HEK293 (cell line): ENCODE measurements around the gene CHD2.

ENCODE experiments used
- SETDB1 ChIP-seq: IDR thresholded peaks from one replicate; pipeline ENCODE4 v1.6.1; 2017; ENCODE audit warnings: mild to moderate bottlenecking, low read length, moderate library complexity, mixed read lengths; ENCODE audit not compliant: insufficient read length
- ZNF585B ChIP-seq: fragments of 450-650 bp; formaldehyde crosslinking; IDR thresholded peaks from 2 replicates; pipeline ENCODE4 v1.5.1; 2016; ENCODE audit warnings: missing biosample characterization, missing genetic modification characterization
- TF ChIP-seq, protein P1 (sequence below): fragments of 450-650 bp; formaldehyde crosslinking; IDR thresholded peaks from 2 replicates; pipeline ENCODE4 v1.5.1; 2016; ENCODE audit warnings: missing biosample characterization, missing genetic modification characterization
- TF ChIP-seq, protein P2 (sequence below): fragments of 450-650 bp; formaldehyde crosslinking; IDR thresholded peaks from 2 replicates; pipeline ENCODE4 v1.5.1; 2016; ENCODE audit warnings: missing biosample characterization, missing genetic modification characterization

- no peak for TF ChIP-seq ZNF585B (tag by site-specific recombination)
- TF ChIP-seq SETDB1: no peak
- TF ChIP-seq, protein P1, sequence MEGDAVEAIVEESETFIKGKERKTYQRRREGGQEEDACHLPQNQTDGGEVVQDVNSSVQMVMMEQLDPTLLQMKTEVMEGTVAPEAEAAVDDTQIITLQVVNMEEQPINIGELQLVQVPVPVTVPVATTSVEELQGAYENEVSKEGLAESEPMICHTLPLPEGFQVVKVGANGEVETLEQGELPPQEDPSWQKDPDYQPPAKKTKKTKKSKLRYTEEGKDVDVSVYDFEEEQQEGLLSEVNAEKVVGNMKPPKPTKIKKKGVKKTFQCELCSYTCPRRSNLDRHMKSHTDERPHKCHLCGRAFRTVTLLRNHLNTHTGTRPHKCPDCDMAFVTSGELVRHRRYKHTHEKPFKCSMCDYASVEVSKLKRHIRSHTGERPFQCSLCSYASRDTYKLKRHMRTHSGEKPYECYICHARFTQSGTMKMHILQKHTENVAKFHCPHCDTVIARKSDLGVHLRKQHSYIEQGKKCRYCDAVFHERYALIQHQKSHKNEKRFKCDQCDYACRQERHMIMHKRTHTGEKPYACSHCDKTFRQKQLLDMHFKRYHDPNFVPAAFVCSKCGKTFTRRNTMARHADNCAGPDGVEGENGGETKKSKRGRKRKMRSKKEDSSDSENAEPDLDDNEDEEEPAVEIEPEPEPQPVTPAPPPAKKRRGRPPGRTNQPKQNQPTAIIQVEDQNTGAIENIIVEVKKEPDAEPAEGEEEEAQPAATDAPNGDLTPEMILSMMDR (tag by site-specific recombination): no peak
- TF ChIP-seq, protein P2, sequence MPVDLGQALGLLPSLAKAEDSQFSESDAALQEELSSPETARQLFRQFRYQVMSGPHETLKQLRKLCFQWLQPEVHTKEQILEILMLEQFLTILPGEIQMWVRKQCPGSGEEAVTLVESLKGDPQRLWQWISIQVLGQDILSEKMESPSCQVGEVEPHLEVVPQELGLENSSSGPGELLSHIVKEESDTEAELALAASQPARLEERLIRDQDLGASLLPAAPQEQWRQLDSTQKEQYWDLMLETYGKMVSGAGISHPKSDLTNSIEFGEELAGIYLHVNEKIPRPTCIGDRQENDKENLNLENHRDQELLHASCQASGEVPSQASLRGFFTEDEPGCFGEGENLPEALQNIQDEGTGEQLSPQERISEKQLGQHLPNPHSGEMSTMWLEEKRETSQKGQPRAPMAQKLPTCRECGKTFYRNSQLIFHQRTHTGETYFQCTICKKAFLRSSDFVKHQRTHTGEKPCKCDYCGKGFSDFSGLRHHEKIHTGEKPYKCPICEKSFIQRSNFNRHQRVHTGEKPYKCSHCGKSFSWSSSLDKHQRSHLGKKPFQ: no peak
Observed at GRCh38 chr15:93056836-93057235, 156.7 kb downstream of the CHD2 start.
